CD1c-positive myeloid dendritic cell (primary cell): Measurements from ENCODE around the gene ADGRB3.
A peak's percentile ranks its signal among the peaks of the same experiment; 100 is the strongest.
"Not testable (repeated sequence)": the region's sequence is repeated elsewhere in the genome, so short reads cannot be mapped to it uniquely, and the experiment has no call there.

Experiments used
- DNase-seq: peaks from one replicate; pipeline ENCODE4 v3.0.0-alpha.2; 2016; ENCODE audit errors: extremely low spot score

The ADGRB3 gene

GRCh38 chr6:68941345-68941744 lies 306.3 kb downstream of the ADGRB3 start:
- DNase-seq: no peak

GRCh38 chr6:68947721-68948120 lies 312.6 kb downstream of the ADGRB3 start:
- no peak for DNase-seq

- no peak for DNase-seq
Measured at GRCh38 chr6:68951270-68951669, 316.2 kb downstream of the ADGRB3 start.

GRCh38 chr6:68958327-68958726 lies 323.2 kb downstream of the ADGRB3 start:
- DNase-seq: no peak

GRCh38 chr6:68967549-68968300 lies 332.6 kb downstream of the ADGRB3 start:
- peak; percentile 72 for DNase-seq

GRCh38 chr6:68968301-68968649 lies 333.2 kb downstream of the ADGRB3 start:
- DNase-seq: no peak

GRCh38 chr6:68973066-68973465 lies 338.0 kb downstream of the ADGRB3 start:
- DNase-seq: peak; percentile 35

- DNase-seq: no peak
Measured at GRCh38 chr6:68975064-68975463, 340.0 kb downstream of the ADGRB3 start.

GRCh38 chr6:68975816-68976215 lies 340.7 kb downstream of the ADGRB3 start:
- no peak for DNase-seq

GRCh38 chr6:68976260-68976659 lies 341.2 kb downstream of the ADGRB3 start:
- DNase-seq: no peak

GRCh38 chr6:68978411-68978810 lies 343.3 kb downstream of the ADGRB3 start:
- no peak for DNase-seq

GRCh38 chr6:68981668-68982067 lies 346.6 kb downstream of the ADGRB3 start:
- DNase-seq: not testable (repeated sequence)

- DNase-seq: no peak
Measured at GRCh38 chr6:68988698-68989097, 353.6 kb downstream of the ADGRB3 start.

- no peak for DNase-seq
Measured at GRCh38 chr6:68990317-68990716, 355.2 kb downstream of the ADGRB3 start.

- no peak for DNase-seq
Measured at GRCh38 chr6:68993911-68994310, 358.8 kb downstream of the ADGRB3 start.

GRCh38 chr6:68994521-68994920 lies 359.4 kb downstream of the ADGRB3 start:
- DNase-seq: no peak

GRCh38 chr6:69005199-69005598 lies 370.1 kb downstream of the ADGRB3 start:
- DNase-seq: no peak

GRCh38 chr6:69007781-69008180 lies 372.7 kb downstream of the ADGRB3 start:
- no peak for DNase-seq

- no peak for DNase-seq
Measured at GRCh38 chr6:69012211-69012610, 377.1 kb downstream of the ADGRB3 start.

GRCh38 chr6:69012876-69013275 lies 377.8 kb downstream of the ADGRB3 start:
- no peak for DNase-seq

GRCh38 chr6:69018906-69019305 lies 383.8 kb downstream of the ADGRB3 start:
- DNase-seq: no peak

- DNase-seq: no peak
Measured at GRCh38 chr6:69019832-69020231, 384.8 kb downstream of the ADGRB3 start.

GRCh38 chr6:69022993-69023392 lies 387.9 kb downstream of the ADGRB3 start:
- DNase-seq: no peak

- DNase-seq: peak; percentile 7
Measured at GRCh38 chr6:69026243-69026642, 391.2 kb downstream of the ADGRB3 start.
